Measurements from ENCODE around the gene CENPX.

The CENPX gene

GRCh38 chr17:82050152-82050760, 27.6 kb upstream of the CENPX start:
- TF ChIP-seq CTCF (IDR thresholded peaks at IDR 0.05; ENCODE audit: insufficient read depth, low read depth, low read length, missing control alignments), result no peak
- DNase-seq (ENCODE audit: low read depth), result no peak
- no peak overlapping the region for H3K4me3 ChIP-seq (ENCODE audit: low read depth, low read length)

GRCh38 chr17:82049521-82049971, 26.9 kb upstream of the CENPX start:
- TF ChIP-seq CTCF (IDR thresholded peaks at IDR 0.05; ENCODE audit: insufficient read depth, low read depth, low read length, missing control alignments), result no peak
- H3K4me3 ChIP-seq (ENCODE audit: low read depth, low read length), result no peak overlapping the region

GRCh38 chr17:82049106-82049505, 26.4 kb upstream of the CENPX start:
- DNase-seq (ENCODE audit: low read depth), result no peak
- no peak overlapping the region for H3K4me3 ChIP-seq (ENCODE audit: low read depth, low read length)
- no peak for TF ChIP-seq CTCF (IDR thresholded peaks at IDR 0.05; ENCODE audit: insufficient read depth, low read depth, low read length, missing control alignments)

More at GRCh38 chr17:82049521-82049971, 26.9 kb upstream of the CENPX start:
- DNase-seq (ENCODE audit: low read depth), result no peak

- no peak for TF ChIP-seq CTCF (IDR thresholded peaks at IDR 0.05; ENCODE audit: insufficient read depth, low read depth, low read length, missing control alignments)
- H3K4me3 ChIP-seq (ENCODE audit: low read depth, low read length), result no peak overlapping the region
- no peak for DNase-seq (ENCODE audit: low read depth)
Observed at GRCh38 chr17:82048571-82048971, 25.9 kb upstream of the CENPX start.

- H3K4me3 ChIP-seq (ENCODE audit: low read depth, low read length), result no peak overlapping the region
- no peak for DNase-seq (ENCODE audit: low read depth)
- TF ChIP-seq CTCF (IDR thresholded peaks at IDR 0.05; ENCODE audit: insufficient read depth, low read depth, low read length, missing control alignments), result no peak
Observed at GRCh38 chr17:82047914-82048570, 25.4 kb upstream of the CENPX start.

- no peak for TF ChIP-seq CTCF (IDR thresholded peaks at IDR 0.05; ENCODE audit: insufficient read depth, low read depth, low read length, missing control alignments)
- H3K4me3 ChIP-seq (ENCODE audit: low read depth, low read length), result no peak overlapping the region
- no peak for DNase-seq (ENCODE audit: low read depth)
Observed at GRCh38 chr17:82047379-82047778, 24.7 kb upstream of the CENPX start.
